SK-N-MC (cell line): ENCODE measurements around the gene FLNB.

ENCODE experiments used
- DNase-seq: peaks from one replicate; pipeline ENCODE4 v3.0.0-alpha.2; 2011; ENCODE audit warnings: low read depth, low spot score
- H3K27ac ChIP-seq: fragments of 200-600 bp; sonication (generic); 2 replicates; pipeline ENCODE4 v1.5.1; 2016; ENCODE audit warnings: mixed run types
- H3K36me3 ChIP-seq: fragments of 200-600 bp; sonication (generic); 2 replicates; pipeline ENCODE4 v1.6.1; 2017; ENCODE audit warnings: antibody characterized with exemption, low read length, mixed read lengths; ENCODE audit not compliant: insufficient read depth
- H3K4me3 ChIP-seq: fragments of 200-600 bp; sonication (generic); 2 replicates; pipeline ENCODE4 v1.5.1; 2016
- H3K9ac ChIP-seq: fragments of 200-600 bp; sonication (generic); 2 replicates; pipeline ENCODE4 v1.8.0; 2017; ENCODE audit warnings: mixed run types, mixed read lengths; ENCODE audit not compliant: insufficient read length
- H3K9me3 ChIP-seq: fragments of 200-600 bp; sonication (generic); 2 replicates; pipeline ENCODE4 v1.6.1; 2017; ENCODE audit warnings: low read depth, mild to moderate bottlenecking, antibody characterized with exemption, low read length, moderate library complexity, mixed read lengths
- EZH2 ChIP-seq: fragments of 200-600 bp; sonication (generic); IDR thresholded peaks from one replicate; pipeline ENCODE4 v1.6.1; 2017; ENCODE audit warnings: antibody characterized with exemption
- FOXP2 ChIP-seq: optimal IDR thresholded peaks from 2 replicates; pipeline ENCODE3; 2011; ENCODE audit warnings: mild to moderate bottlenecking, moderate library complexity; ENCODE audit not compliant: insufficient read depth; ENCODE audit errors: extremely low read length, control extremely low read depth
- POLR2AphosphoS5 ChIP-seq: IDR thresholded peaks from 2 replicates; pipeline ENCODE4 v1.6.1; 2012; ENCODE audit warnings: mild to moderate bottlenecking, low read depth, low read length, borderline replicate concordance

FLNB gene

GRCh38 chr3:58180099-58180880, 172.1 kb downstream of the FLNB start:
- Histone ChIP-seq H3K9me3 (no peaks in the 10 kb centered on the region), H3K36me3 (no peaks in the 10 kb centered on the region), H3K9ac (no peak overlapping the region), H3K27ac (no peak overlapping the region), H3K4me3 (no peak overlapping the region)
- no peak for DNase-seq
- no peak for TF ChIP-seq POLR2AphosphoS5
- TF ChIP-seq FOXP2 = no peak
- TF ChIP-seq EZH2 = no peak

- Histone ChIP-seq H3K9me3 (no peaks in the 10 kb centered on the region), H3K4me3 (no peak overlapping the region), H3K36me3 (no peaks in the 10 kb centered on the region), H3K9ac (no peak overlapping the region), H3K27ac (no peak overlapping the region)
- no peak for DNase-seq
- no peak for TF ChIP-seq FOXP2
- no peak for TF ChIP-seq POLR2AphosphoS5
- TF ChIP-seq EZH2 = no peak
Observed at GRCh38 chr3:58180940-58181587, 172.8 kb downstream of the FLNB start.

- H3K36me3 ChIP-seq = no peaks in the 10 kb centered on the region
- no peaks in the 10 kb centered on the region for H3K9me3 ChIP-seq
- H3K27ac ChIP-seq = no peak overlapping the region
- no peak for DNase-seq
- H3K4me3 ChIP-seq = no peak overlapping the region
- no peak for TF ChIP-seq FOXP2
- TF ChIP-seq POLR2AphosphoS5 = no peak
- no peak overlapping the region for H3K9ac ChIP-seq
Observed at GRCh38 chr3:58183221-58183620, 175.0 kb downstream of the FLNB start.

GRCh38 chr3:58183891-58184290, 175.7 kb downstream of the FLNB start:
- Histone ChIP-seq H3K4me3 (no peak overlapping the region), H3K27ac (no peak overlapping the region), H3K36me3 (no peaks in the 10 kb centered on the region), H3K9ac (no peak overlapping the region), H3K9me3 (no peaks in the 10 kb centered on the region)
- no peak for TF ChIP-seq POLR2AphosphoS5
- TF ChIP-seq FOXP2 = no peak
- TF ChIP-seq EZH2 = no peak
- DNase-seq = no peak

GRCh38 chr3:58184309-58184981, 176.2 kb downstream of the FLNB start:
- TF ChIP-seq FOXP2 (no peak), EZH2 (no peak), POLR2AphosphoS5 (no peak)
- DNase-seq = no peak
- no peak overlapping the region for H3K4me3 ChIP-seq
- H3K9me3 ChIP-seq = no peaks in the 10 kb centered on the region
- no peaks in the 10 kb centered on the region for H3K36me3 ChIP-seq
- no peak overlapping the region for H3K9ac ChIP-seq
- no peak overlapping the region for H3K27ac ChIP-seq

- Histone ChIP-seq H3K4me3 (no peak overlapping the region), H3K9ac (no peak overlapping the region), H3K36me3 (no peaks in the 10 kb centered on the region), H3K27ac (no peak overlapping the region), H3K9me3 (no peaks in the 10 kb centered on the region)
- no peak for TF ChIP-seq POLR2AphosphoS5
- TF ChIP-seq FOXP2 = no peak
- TF ChIP-seq EZH2 = no peak
- no peak for DNase-seq
Observed at GRCh38 chr3:58184982-58185360, 176.7 kb downstream of the FLNB start.

- Histone ChIP-seq H3K36me3 (no peaks in the 10 kb centered on the region), H3K27ac (peak overlapping the region; percentile 50), H3K9ac (no peak overlapping the region), H3K4me3 (no peak overlapping the region), H3K9me3 (no peaks in the 10 kb centered on the region)
- DNase-seq = no peak
- no peak for TF ChIP-seq POLR2AphosphoS5
- TF ChIP-seq FOXP2 = no peak
- no peak for TF ChIP-seq EZH2
Observed at GRCh38 chr3:58188173-58188564, 179.9 kb downstream of the FLNB start.

- Histone ChIP-seq H3K36me3 (no peaks in the 10 kb centered on the region), H3K27ac (0 out of 2 replicates have a peak overlapping the region, but pooled peaks have one; percentile 11), H3K9me3 (no peaks in the 10 kb centered on the region), H3K9ac (no peak overlapping the region), H3K4me3 (no peak overlapping the region)
- TF ChIP-seq FOXP2 (no peak), POLR2AphosphoS5 (no peak), EZH2 (no peak)
- no peak for DNase-seq
Observed at GRCh38 chr3:58188921-58189451, 180.8 kb downstream of the FLNB start.
